ENCODE results near the gene DGKA.
"Not testable (repeated sequence)": the region's sequence is repeated elsewhere in the genome, so short reads cannot be mapped to it uniquely, and the experiment has no call there.

DNA sequence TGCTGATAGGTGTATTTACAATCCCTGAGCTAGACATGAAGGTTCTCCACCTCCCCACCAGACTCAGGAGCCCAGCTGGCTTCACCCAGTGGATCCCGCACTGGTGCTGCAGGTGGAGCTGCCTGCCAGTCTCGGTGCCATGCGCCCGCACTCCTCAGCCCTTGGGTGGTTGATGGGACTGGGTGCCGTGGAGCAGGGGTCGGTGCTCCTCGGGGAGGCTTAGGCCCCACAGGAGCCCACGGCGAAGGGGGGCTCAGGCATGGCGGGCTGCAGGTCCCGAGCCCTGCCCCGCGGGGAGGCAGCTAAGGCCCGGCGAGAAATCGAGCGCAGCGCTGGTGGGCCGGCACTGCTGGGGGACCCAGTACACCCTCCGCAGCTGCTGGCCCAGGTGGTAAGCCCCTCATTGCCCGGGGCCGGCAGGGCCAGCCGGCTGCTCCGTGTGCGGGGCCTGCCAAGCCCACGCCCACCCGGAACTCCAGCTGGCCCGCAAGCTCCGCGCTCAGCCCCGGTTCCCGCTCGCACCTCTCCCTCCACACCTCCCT, 69.1 kb downstream of the DGKA start:
- not testable (repeated sequence) for TF ChIP-seq MEIS1 (CRISPR knock-in tag; IDR thresholded peaks at IDR 0.05; ENCODE audit: borderline replicate concordance); ZNF514 (tag by site-specific recombination; IDR thresholded peaks at IDR 0.05); ZNF768 (tag by site-specific recombination; IDR thresholded peaks at IDR 0.05)
- TF ChIP-seq, protein P1, sequence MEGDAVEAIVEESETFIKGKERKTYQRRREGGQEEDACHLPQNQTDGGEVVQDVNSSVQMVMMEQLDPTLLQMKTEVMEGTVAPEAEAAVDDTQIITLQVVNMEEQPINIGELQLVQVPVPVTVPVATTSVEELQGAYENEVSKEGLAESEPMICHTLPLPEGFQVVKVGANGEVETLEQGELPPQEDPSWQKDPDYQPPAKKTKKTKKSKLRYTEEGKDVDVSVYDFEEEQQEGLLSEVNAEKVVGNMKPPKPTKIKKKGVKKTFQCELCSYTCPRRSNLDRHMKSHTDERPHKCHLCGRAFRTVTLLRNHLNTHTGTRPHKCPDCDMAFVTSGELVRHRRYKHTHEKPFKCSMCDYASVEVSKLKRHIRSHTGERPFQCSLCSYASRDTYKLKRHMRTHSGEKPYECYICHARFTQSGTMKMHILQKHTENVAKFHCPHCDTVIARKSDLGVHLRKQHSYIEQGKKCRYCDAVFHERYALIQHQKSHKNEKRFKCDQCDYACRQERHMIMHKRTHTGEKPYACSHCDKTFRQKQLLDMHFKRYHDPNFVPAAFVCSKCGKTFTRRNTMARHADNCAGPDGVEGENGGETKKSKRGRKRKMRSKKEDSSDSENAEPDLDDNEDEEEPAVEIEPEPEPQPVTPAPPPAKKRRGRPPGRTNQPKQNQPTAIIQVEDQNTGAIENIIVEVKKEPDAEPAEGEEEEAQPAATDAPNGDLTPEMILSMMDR (tag by site-specific recombination; IDR thresholded peaks at IDR 0.05) = not testable (repeated sequence)
- TF ChIP-seq, protein P2, sequence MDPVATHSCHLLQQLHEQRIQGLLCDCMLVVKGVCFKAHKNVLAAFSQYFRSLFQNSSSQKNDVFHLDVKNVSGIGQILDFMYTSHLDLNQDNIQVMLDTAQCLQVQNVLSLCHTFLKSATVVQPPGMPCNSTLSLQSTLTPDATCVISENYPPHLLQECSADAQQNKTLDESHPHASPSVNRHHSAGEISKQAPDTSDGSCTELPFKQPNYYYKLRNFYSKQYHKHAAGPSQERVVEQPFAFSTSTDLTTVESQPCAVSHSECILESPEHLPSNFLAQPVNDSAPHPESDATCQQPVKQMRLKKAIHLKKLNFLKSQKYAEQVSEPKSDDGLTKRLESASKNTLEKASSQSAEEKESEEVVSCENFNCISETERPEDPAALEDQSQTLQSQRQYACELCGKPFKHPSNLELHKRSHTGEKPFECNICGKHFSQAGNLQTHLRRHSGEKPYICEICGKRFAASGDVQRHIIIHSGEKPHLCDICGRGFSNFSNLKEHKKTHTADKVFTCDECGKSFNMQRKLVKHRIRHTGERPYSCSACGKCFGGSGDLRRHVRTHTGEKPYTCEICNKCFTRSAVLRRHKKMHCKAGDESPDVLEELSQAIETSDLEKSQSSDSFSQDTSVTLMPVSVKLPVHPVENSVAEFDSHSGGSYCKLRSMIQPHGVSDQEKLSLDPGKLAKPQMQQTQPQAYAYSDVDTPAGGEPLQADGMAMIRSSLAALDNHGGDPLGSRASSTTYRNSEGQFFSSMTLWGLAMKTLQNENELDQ (tag by site-specific recombination; IDR thresholded peaks at IDR 0.05; ENCODE audit: low read depth) = not testable (repeated sequence)
